IPS-18a (cell line): ENCODE measurements around the gene FHDC1.

ENCODE experiments used
- H3K27ac ChIP-seq: one replicate; pipeline ENCODE4 v1.5.1; 2013; ENCODE audit warnings: low read length
- H3K27me3 ChIP-seq: one replicate; pipeline ENCODE4 v1.6.1; 2013; ENCODE audit warnings: mild to moderate bottlenecking, low read length; ENCODE audit not compliant: control insufficient read depth, insufficient read depth
- H3K36me3 ChIP-seq: one replicate; pipeline ENCODE4 v1.6.1; 2013; ENCODE audit warnings: low read depth, low read length; ENCODE audit not compliant: control insufficient read depth
- H3K4me1 ChIP-seq: one replicate; pipeline ENCODE4 v1.6.1; 2013; ENCODE audit warnings: low read depth, low read length; ENCODE audit not compliant: control insufficient read depth
- H3K4me3 ChIP-seq: one replicate; pipeline ENCODE4 v1.5.1; 2013; ENCODE audit warnings: low read length
- H3K9ac ChIP-seq: one replicate; pipeline ENCODE4 v1.6.1; 2013; ENCODE audit warnings: mild to moderate bottlenecking, low read length, moderate library complexity
- H3K9me3 ChIP-seq: one replicate; pipeline ENCODE4 v1.6.1; 2013; ENCODE audit warnings: low read depth, low read length; ENCODE audit not compliant: control insufficient read depth

Gene FHDC1

GRCh38 chr4:152989554-152989970 lies 53.4 kb downstream of the FHDC1 start:
- no peaks in the 10 kb centered on the region for H3K4me1 ChIP-seq
- H3K9ac ChIP-seq, result no peak overlapping the region
- H3K9me3 ChIP-seq, result no peaks in the 10 kb centered on the region
- H3K4me3 ChIP-seq, result no peak overlapping the region
- H3K36me3 ChIP-seq, result no peaks in the 10 kb centered on the region
- H3K27ac ChIP-seq, result no peak overlapping the region
- H3K27me3 ChIP-seq, result no peaks in the 10 kb centered on the region

GRCh38 chr4:152990471-152991131 lies 54.5 kb downstream of the FHDC1 start:
- no peaks in the 10 kb centered on the region for H3K36me3 ChIP-seq
- H3K27ac ChIP-seq, result no peak overlapping the region
- H3K27me3 ChIP-seq, result no peaks in the 10 kb centered on the region
- H3K4me1 ChIP-seq, result no peaks in the 10 kb centered on the region
- no peak overlapping the region for H3K4me3 ChIP-seq
- no peak overlapping the region for H3K9ac ChIP-seq
- no peaks in the 10 kb centered on the region for H3K9me3 ChIP-seq

GRCh38 chr4:152991398-152991797 lies 55.3 kb downstream of the FHDC1 start:
- Histone ChIP-seq H3K27me3 (no peaks in the 10 kb centered on the region), H3K27ac (no peak overlapping the region), H3K36me3 (no peaks in the 10 kb centered on the region), H3K4me3 (no peak overlapping the region), H3K4me1 (peaks cover 6% of the 10 kb centered on the region), H3K9me3 (no peaks in the 10 kb centered on the region), H3K9ac (no peak overlapping the region)

DNA sequence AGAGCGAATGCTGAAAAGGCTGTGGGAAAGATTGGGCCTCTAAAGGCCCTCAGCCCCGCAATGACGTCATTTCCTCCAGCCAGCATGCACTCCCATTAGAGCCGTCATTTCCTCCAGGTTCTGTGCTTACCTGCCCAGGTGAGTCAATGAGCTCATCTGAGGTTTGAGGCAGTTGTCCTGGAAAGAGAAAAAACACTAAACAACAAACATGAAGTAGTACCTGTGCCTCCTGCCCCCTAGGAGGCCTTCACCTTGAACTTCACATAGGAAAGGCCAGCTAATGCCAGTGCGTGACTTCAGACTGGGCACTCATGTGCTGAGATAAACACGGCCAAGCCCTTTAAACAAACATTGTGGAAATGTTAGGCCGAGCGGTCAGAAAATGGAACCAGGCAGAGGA lies 55.9 kb downstream of the FHDC1 start:
- no peak overlapping the region for H3K4me3 ChIP-seq
- no peak overlapping the region for H3K9ac ChIP-seq
- H3K9me3 ChIP-seq, result no peaks in the 10 kb centered on the region
- no peak overlapping the region for H3K27ac ChIP-seq
- peaks cover 13% of the 10 kb centered on the region for H3K4me1 ChIP-seq
- H3K36me3 ChIP-seq, result no peaks in the 10 kb centered on the region
- no peaks in the 10 kb centered on the region for H3K27me3 ChIP-seq

GRCh38 chr4:152992466-152992865 lies 56.3 kb downstream of the FHDC1 start:
- H3K9ac ChIP-seq, result no peak overlapping the region
- no peak overlapping the region for H3K27ac ChIP-seq
- H3K9me3 ChIP-seq, result no peaks in the 10 kb centered on the region
- H3K4me3 ChIP-seq, result no peak overlapping the region
- H3K27me3 ChIP-seq, result no peaks in the 10 kb centered on the region
- no peaks in the 10 kb centered on the region for H3K36me3 ChIP-seq
- H3K4me1 ChIP-seq, result peaks cover 14% of the 10 kb centered on the region

GRCh38 chr4:152994038-152994437 lies 57.9 kb downstream of the FHDC1 start:
- H3K9me3 ChIP-seq, result no peaks in the 10 kb centered on the region
- H3K4me3 ChIP-seq, result no peak overlapping the region
- H3K27ac ChIP-seq, result no peak overlapping the region

GRCh38 chr4:152996111-152996571 lies 60.0 kb downstream of the FHDC1 start:
- Histone ChIP-seq H3K36me3 (no peaks in the 10 kb centered on the region), H3K27me3 (no peaks in the 10 kb centered on the region), H3K27ac (no peak overlapping the region), H3K4me1 (peaks cover 14% of the 10 kb centered on the region), H3K9me3 (no peaks in the 10 kb centered on the region), H3K4me3 (no peak overlapping the region), H3K9ac (no peak overlapping the region)

More at GRCh38 chr4:152994038-152994437, 57.9 kb downstream of the FHDC1 start:
- H3K27me3 ChIP-seq, result no peaks in the 10 kb centered on the region
- peaks cover 14% of the 10 kb centered on the region for H3K4me1 ChIP-seq
- H3K9ac ChIP-seq, result no peak overlapping the region
- no peaks in the 10 kb centered on the region for H3K36me3 ChIP-seq

- Histone ChIP-seq H3K4me1 (peaks cover 19% of the 10 kb centered on the region), H3K9ac (no peak overlapping the region), H3K9me3 (no peaks in the 10 kb centered on the region), H3K36me3 (no peaks in the 10 kb centered on the region), H3K4me3 (no peak overlapping the region), H3K27ac (no peak overlapping the region), H3K27me3 (no peaks in the 10 kb centered on the region)
Measured at GRCh38 chr4:152996672-152997071, 60.5 kb downstream of the FHDC1 start.

- H3K27me3 ChIP-seq, result no peaks in the 10 kb centered on the region
- H3K36me3 ChIP-seq, result no peaks in the 10 kb centered on the region
- H3K9ac ChIP-seq, result no peak overlapping the region
- H3K27ac ChIP-seq, result no peak overlapping the region
- no peaks in the 10 kb centered on the region for H3K9me3 ChIP-seq
- peaks cover 23% of the 10 kb centered on the region for H3K4me1 ChIP-seq
- H3K4me3 ChIP-seq, result no peak overlapping the region
Measured at GRCh38 chr4:152997288-152997687, 61.2 kb downstream of the FHDC1 start.

DNA sequence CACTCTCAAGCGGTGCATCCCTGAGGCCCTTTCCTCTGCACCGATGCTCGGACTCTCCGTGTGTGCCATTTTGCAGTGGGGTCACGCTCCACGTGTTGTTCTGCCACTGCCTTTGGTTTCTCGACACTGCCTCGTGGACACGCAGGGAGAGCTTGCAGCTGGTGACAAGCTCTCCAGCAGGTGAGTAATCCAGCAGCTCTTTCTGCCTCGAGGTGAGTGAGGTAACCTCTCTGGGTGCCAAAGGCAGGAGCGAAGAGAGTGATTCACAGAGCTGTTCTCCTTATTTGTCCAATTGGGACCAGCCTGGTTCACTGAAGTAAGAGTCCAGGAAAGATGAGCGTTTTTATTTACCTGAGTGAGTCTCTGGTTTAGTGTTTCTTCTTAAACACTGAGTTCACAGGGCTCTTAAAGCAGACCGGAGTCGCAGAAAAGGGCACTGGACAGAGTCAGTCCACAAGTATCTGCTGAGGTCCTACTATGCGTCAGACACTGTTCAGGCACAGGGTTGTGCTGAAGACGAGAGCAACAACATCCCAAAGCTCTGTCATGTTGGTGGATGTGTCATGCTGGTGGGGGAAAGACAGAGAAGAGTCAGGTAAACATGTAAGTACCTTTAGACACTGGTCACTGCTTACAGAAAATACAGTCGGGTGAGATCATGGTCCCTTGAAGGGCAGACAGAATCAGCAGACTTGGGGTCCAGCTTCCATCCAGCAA lies 61.8 kb downstream of the FHDC1 start:
- Histone ChIP-seq H3K36me3 (no peaks in the 10 kb centered on the region), H3K9me3 (no peaks in the 10 kb centered on the region), H3K4me1 (peaks cover 23% of the 10 kb centered on the region), H3K27ac (no peak overlapping the region), H3K4me3 (no peak overlapping the region), H3K9ac (no peak overlapping the region), H3K27me3 (no peaks in the 10 kb centered on the region)

GRCh38 chr4:152998861-152999260 lies 62.7 kb downstream of the FHDC1 start:
- Histone ChIP-seq H3K27ac (no peak overlapping the region), H3K9me3 (no peaks in the 10 kb centered on the region), H3K9ac (no peak overlapping the region), H3K4me1 (peaks cover 27% of the 10 kb centered on the region), H3K36me3 (no peaks in the 10 kb centered on the region), H3K4me3 (no peak overlapping the region), H3K27me3 (no peaks in the 10 kb centered on the region)
